ENCODE data around the gene DBI.

The DBI gene

DNA sequence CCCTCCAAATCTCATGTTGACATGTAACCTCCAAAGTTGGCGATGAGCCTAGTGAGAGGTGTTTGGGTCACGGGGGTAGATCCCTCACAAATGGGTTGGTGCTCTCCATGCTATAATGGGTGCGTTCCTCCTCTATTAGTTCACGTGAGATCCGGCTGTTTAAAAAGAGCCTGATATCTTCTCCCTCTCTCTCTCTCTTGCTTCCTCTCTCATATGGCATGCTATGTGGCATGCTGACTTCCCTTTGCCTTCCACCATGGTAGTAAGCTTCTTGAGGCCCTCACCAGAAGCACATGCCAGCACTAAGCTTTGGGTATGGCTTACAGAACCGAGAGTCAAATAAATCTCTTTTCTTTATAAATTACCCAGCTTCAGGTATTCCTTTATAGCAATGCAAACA is 39.3 kb upstream of the DBI start:
- no peaks in the 10 kb centered on the region for H3K4me1 ChIP-seq (ENCODE audit: low read length)
- no peak overlapping the region for H3K9ac ChIP-seq (ENCODE audit: low read length)
- no peak overlapping the region for H3K27ac ChIP-seq (ENCODE audit: low read length)
- H3F3A ChIP-seq (ENCODE audit: insufficient read depth, low read length), result no peaks in the 10 kb centered on the region; the same call in 1 of the 2 replicates
- no peak overlapping the region for H3K4me3 ChIP-seq (ENCODE audit: low read length)
- H3K9me3 ChIP-seq (replicated peaks; ENCODE audit: insufficient read depth, low read length), result no peaks in the 10 kb centered on the region
- no peak for DNase-seq
- no peaks in the 10 kb centered on the region for H3K27me3 ChIP-seq (replicated peaks; ENCODE audit: insufficient read depth, low read length)
- H3K4me2 ChIP-seq (ENCODE audit: low read depth, low read length), result no peak overlapping the region
- no peaks in the 10 kb centered on the region for H3K9me2 ChIP-seq (replicated peaks; ENCODE audit: insufficient read depth, low read length)
- no peaks in the 10 kb centered on the region for H4K20me1 ChIP-seq (ENCODE audit: insufficient read depth, low read length)
- H2AFZ ChIP-seq (ENCODE audit: low read length), result no peak overlapping the region
- H3K36me3 ChIP-seq (replicated peaks; ENCODE audit: insufficient read depth, low read length), result no peaks in the 10 kb centered on the region
- no peak for TF ChIP-seq EZH2phosphoT487 (IDR thresholded peaks at IDR 0.05; ENCODE audit: low read length)
- no peaks in the 10 kb centered on the region for H3K79me2 ChIP-seq (ENCODE audit: low read length)

DNA sequence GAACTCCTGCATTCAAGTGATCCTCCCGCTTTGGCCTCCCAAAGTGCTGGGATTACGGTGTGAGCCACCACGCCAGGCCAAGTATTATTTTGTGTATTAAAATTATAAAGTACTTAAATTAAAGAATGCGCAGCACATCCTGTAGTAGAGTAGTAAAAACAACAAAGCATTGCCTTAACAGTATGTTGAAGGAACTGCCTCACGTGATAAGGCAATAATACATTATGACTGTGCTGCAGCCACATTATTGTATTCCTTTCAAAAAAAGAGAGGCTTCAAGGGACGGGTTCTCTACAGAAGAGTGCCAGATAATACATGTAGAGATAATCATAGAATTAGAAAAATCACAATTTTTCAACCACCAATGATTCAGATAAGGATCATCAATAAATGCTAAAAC is 33.8 kb upstream of the DBI start:
- H3K9ac ChIP-seq (ENCODE audit: low read length), result no peak overlapping the region
- no peaks in the 10 kb centered on the region for H3K36me3 ChIP-seq (replicated peaks; ENCODE audit: insufficient read depth, low read length)
- no peak overlapping the region for H3K4me2 ChIP-seq (ENCODE audit: low read depth, low read length)
- no peaks in the 10 kb centered on the region for H3K4me1 ChIP-seq (ENCODE audit: low read length)
- no peaks in the 10 kb centered on the region for H3K79me2 ChIP-seq (ENCODE audit: low read length)
- H3K27ac ChIP-seq (ENCODE audit: low read length), result no peak overlapping the region
- TF ChIP-seq EZH2phosphoT487 (IDR thresholded peaks at IDR 0.05; ENCODE audit: low read length), result no peak
- TF ChIP-seq EZH2 (optimal IDR thresholded peaks at IDR 0.05; ENCODE audit: low read depth, low read length), result no peak
- no peak for TF ChIP-seq CTCF (IDR thresholded peaks at IDR 0.05; ENCODE audit: low read length)
- no peaks in the 10 kb centered on the region for H4K20me1 ChIP-seq (ENCODE audit: insufficient read depth, low read length)
- no peaks in the 10 kb centered on the region for H3K9me2 ChIP-seq (replicated peaks; ENCODE audit: insufficient read depth, low read length)
- H3K27me3 ChIP-seq (replicated peaks; ENCODE audit: insufficient read depth, low read length), result no peaks in the 10 kb centered on the region
- H3K4me3 ChIP-seq (ENCODE audit: low read length), result no peak overlapping the region
- no peaks in the 10 kb centered on the region; the same call in 1 of the 2 replicates for H3F3A ChIP-seq (ENCODE audit: insufficient read depth, low read length)
- H3K9me3 ChIP-seq (replicated peaks; ENCODE audit: insufficient read depth, low read length), result no peaks in the 10 kb centered on the region
- no peak overlapping the region for H2AFZ ChIP-seq (ENCODE audit: low read length)
- no peak for DNase-seq

DNA sequence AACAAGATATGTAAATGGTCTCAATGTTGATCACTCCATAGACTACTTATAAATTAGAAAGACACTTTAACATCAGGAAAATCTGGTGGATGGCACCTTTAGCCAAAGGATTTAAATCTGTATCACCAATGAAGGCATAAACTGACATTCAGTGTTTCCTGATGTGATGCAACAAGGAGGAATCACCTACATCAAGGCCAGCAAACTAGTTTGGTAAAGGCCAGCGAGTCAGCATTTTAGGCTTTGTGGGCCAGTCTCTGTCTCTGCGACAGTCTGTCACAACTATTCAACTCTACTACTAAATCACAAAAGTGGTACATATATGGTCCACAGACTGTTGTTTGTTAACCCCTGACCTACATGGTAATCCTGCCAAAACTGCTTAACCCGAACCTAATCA is 33.4 kb upstream of the DBI start:
- Histone ChIP-seq H3F3A (ENCODE audit: insufficient read depth, low read length) (no peaks in the 10 kb centered on the region; the same call in 1 of the 2 replicates), H3K4me2 (ENCODE audit: low read depth, low read length) (no peak overlapping the region), H3K9ac (ENCODE audit: low read length) (no peak overlapping the region), H3K36me3 (replicated peaks; ENCODE audit: insufficient read depth, low read length) (no peaks in the 10 kb centered on the region), H2AFZ (ENCODE audit: low read length) (no peak overlapping the region), H3K4me3 (ENCODE audit: low read length) (no peak overlapping the region), H4K20me1 (ENCODE audit: insufficient read depth, low read length) (no peaks in the 10 kb centered on the region), H3K27ac (ENCODE audit: low read length) (no peak overlapping the region), H3K9me3 (replicated peaks; ENCODE audit: insufficient read depth, low read length) (no peaks in the 10 kb centered on the region), H3K9me2 (replicated peaks; ENCODE audit: insufficient read depth, low read length) (no peaks in the 10 kb centered on the region), H3K27me3 (replicated peaks; ENCODE audit: insufficient read depth, low read length) (no peaks in the 10 kb centered on the region), H3K79me2 (ENCODE audit: low read length) (no peaks in the 10 kb centered on the region), H3K4me1 (ENCODE audit: low read length) (no peaks in the 10 kb centered on the region)
- TF ChIP-seq EZH2 (optimal IDR thresholded peaks at IDR 0.05; ENCODE audit: low read depth, low read length) (no peak), CTCF (IDR thresholded peaks at IDR 0.05; ENCODE audit: low read length) (no peak), EZH2phosphoT487 (IDR thresholded peaks at IDR 0.05; ENCODE audit: low read length) (no peak)
- no peak for DNase-seq

- Histone ChIP-seq H3K4me3 (ENCODE audit: low read length) (no peak overlapping the region), H3K27ac (ENCODE audit: low read length) (no peak overlapping the region), H3K27me3 (replicated peaks; ENCODE audit: insufficient read depth, low read length) (no peaks in the 10 kb centered on the region), H3K79me2 (ENCODE audit: low read length) (no peaks in the 10 kb centered on the region), H3K9ac (ENCODE audit: low read length) (no peak overlapping the region), H4K20me1 (ENCODE audit: insufficient read depth, low read length) (no peaks in the 10 kb centered on the region), H3K4me1 (ENCODE audit: low read length) (peaks cover 2% of the 10 kb centered on the region; the same call in 1 of the 2 replicates), H3K9me3 (replicated peaks; ENCODE audit: insufficient read depth, low read length) (no peaks in the 10 kb centered on the region), H3K36me3 (replicated peaks; ENCODE audit: insufficient read depth, low read length) (no peaks in the 10 kb centered on the region), H3K9me2 (replicated peaks; ENCODE audit: insufficient read depth, low read length) (no peaks in the 10 kb centered on the region), H3K4me2 (ENCODE audit: low read depth, low read length) (no peak overlapping the region), H3F3A (ENCODE audit: insufficient read depth, low read length) (no peaks in the 10 kb centered on the region; the same call in 1 of the 2 replicates), H2AFZ (ENCODE audit: low read length) (no peak overlapping the region)
- no peak for TF ChIP-seq CTCF (IDR thresholded peaks at IDR 0.05; ENCODE audit: low read length)
- TF ChIP-seq EZH2phosphoT487 (IDR thresholded peaks at IDR 0.05; ENCODE audit: low read length), result no peak
- TF ChIP-seq EZH2 (optimal IDR thresholded peaks at IDR 0.05; ENCODE audit: low read depth, low read length), result no peak
- no peak for DNase-seq
These were observed 32.9 kb upstream of the DBI start for GRCh38 chr2:119333833-119334232.
